SK-N-MC (cell line): Measurements from ENCODE around the gene NLGN4X.

Source experiments
- EZH2 ChIP-seq: fragments of 200-600 bp; sonication (generic); IDR thresholded peaks from one replicate; pipeline ENCODE4 v1.6.1; 2017; ENCODE audit warnings: antibody characterized with exemption
- FOXP2 ChIP-seq: optimal IDR thresholded peaks from 2 replicates; pipeline ENCODE3; 2011; ENCODE audit warnings: mild to moderate bottlenecking, moderate library complexity; ENCODE audit not compliant: insufficient read depth; ENCODE audit errors: extremely low read length, control extremely low read depth
- POLR2AphosphoS5 ChIP-seq: IDR thresholded peaks from 2 replicates; pipeline ENCODE4 v1.6.1; 2012; ENCODE audit warnings: mild to moderate bottlenecking, low read depth, low read length, borderline replicate concordance

- TF ChIP-seq EZH2 (no peak), POLR2AphosphoS5 (no peak), FOXP2 (no peak)
Observed at GRCh38 chrX:6225911-6226595, 2.6 kb downstream of the NLGN4X start.
